GM12892 (cell line): Measurements from ENCODE around the gene IL1RN.

Experiments used
- POLR2A ChIP-seq: IDR thresholded peaks from 2 replicates; pipeline ENCODE4 v1.6.1; 2011; ENCODE audit warnings: low read depth, low read length, control low read depth
- POLR2AphosphoS5 ChIP-seq: IDR thresholded peaks from 2 replicates; pipeline ENCODE4 v1.6.1; 2011; ENCODE audit warnings: low read depth, low read length, control low read depth
- TAF1 ChIP-seq: IDR thresholded peaks from 2 replicates; pipeline ENCODE4 v1.6.1; 2011; ENCODE audit warnings: low read depth, mild to moderate bottlenecking, control low read depth, low read length, borderline replicate concordance

- TF ChIP-seq POLR2A (no peak), TAF1 (no peak), POLR2AphosphoS5 (no peak)
These were observed 45.7 kb upstream of the IL1RN start for GRCh38 chr2:113081488-113082210.
